Activated gamma-delta T cell treated with Interleukin-2 at 50 U/mL for 16 hours (primary cell): ENCODE data around the gene PKD1.

Experiments
- DNase-seq: peaks from one replicate; pipeline ENCODE4 v3.0.0-alpha.2; 2020

Gene PKD1

GRCh38 chr16:2167068-2167638 lies 31.5 kb upstream of the PKD1 start:
- no peak for DNase-seq

- no peak for DNase-seq
These were observed 30.8 kb upstream of the PKD1 start for GRCh38 chr16:2166263-2167067.

- no peak for DNase-seq
These were observed 30.2 kb upstream of the PKD1 start for GRCh38 chr16:2165861-2166260.

GRCh38 chr16:2163211-2163881 lies 27.6 kb upstream of the PKD1 start:
- DNase-seq = no peak

- no peak for DNase-seq
These were observed 27.0 kb upstream of the PKD1 start for GRCh38 chr16:2162676-2163118.

- no peak for DNase-seq
These were observed 26.2 kb upstream of the PKD1 start for GRCh38 chr16:2161911-2162310.

GRCh38 chr16:2160915-2161551 lies 25.3 kb upstream of the PKD1 start:
- DNase-seq = no peak

- no peak for DNase-seq
These were observed 23.6 kb upstream of the PKD1 start for GRCh38 chr16:2159175-2159838.

GRCh38 chr16:2158262-2158638 lies 22.6 kb upstream of the PKD1 start:
- DNase-seq = no peak

- DNase-seq = no peak
These were observed 22.0 kb upstream of the PKD1 start for GRCh38 chr16:2157480-2158261.

- DNase-seq = no peak
These were observed 21.1 kb upstream of the PKD1 start for GRCh38 chr16:2156849-2157224.

GRCh38 chr16:2155977-2156848 lies 20.5 kb upstream of the PKD1 start:
- DNase-seq = no peak

GRCh38 chr16:2155091-2155950 lies 19.6 kb upstream of the PKD1 start, which contains the start of gene TRAF7:
Gene TRAF7 (plus strand): TSS chr16:2155782. CDS start chr16:2163921, 8,139 bp downstream.
- DNase-seq = peak; percentile 97

GRCh38 chr16:2154533-2155090 lies 18.9 kb upstream of the PKD1 start:
- DNase-seq = no peak

GRCh38 chr16:2152695-2153506 lies 17.2 kb upstream of the PKD1 start:
- no peak for DNase-seq

- DNase-seq = no peak
These were observed 15.7 kb upstream of the PKD1 start for GRCh38 chr16:2151188-2152091.

- no peak for DNase-seq
These were observed 14.9 kb upstream of the PKD1 start for GRCh38 chr16:2150418-2151187.
